ENCODE data around the gene GAS2L3.

DNA sequence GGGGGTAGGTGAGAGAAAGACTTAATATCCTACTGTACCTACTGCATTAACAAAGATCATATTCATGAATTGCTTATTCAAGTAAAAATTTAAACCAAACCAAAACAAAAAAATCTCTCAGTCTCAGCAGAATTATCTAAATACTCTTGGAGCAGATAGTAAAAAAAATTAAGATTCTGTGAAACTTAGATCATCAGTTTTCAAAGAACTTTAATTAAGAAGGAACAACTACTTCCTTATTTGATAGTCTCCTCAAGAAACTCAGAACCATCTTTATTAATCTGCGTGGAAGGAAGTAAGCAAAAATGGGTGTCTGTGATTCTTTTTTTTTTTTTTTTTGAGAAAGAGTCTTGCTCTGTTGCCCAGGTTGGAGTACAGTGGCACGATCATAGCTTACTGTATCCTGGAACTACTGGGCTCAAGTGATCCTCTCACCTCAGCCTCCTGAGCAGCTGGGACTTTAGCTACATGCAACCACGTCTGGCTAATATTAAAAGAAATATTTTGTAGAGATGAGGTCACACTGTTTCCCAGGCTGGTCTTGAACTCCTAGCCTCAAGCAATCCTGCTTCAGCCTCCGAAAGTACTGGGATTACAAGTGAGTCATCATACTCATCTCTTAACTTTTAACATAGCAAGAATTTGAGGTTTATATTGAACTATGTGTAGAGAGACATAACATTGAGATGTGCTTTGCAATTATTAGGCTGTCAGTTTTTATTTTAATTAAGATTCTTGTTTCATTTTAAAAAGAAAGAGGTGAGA is 37.4 kb downstream of the GAS2L3 start:
- TF ChIP-seq EZH2 (IDR thresholded peaks at IDR 0.05) (no peak), ATF3 (IDR thresholded peaks at IDR 0.05) (no peak), CTCF (IDR thresholded peaks at IDR 0.05 in 2 of 3, conservative IDR thresholded peaks at IDR 0.05 in 1 of 3; ENCODE audit: borderline replicate concordance in 1 of 3, insufficient read depth in 1 of 3, low read depth in 2 of 3, low read length in 2 of 3) (no peak), SP1 (IDR thresholded peaks at IDR 0.05; ENCODE audit: low read depth) (no peak), ZFX (IDR thresholded peaks at IDR 0.05) (no peak), POLR2A (IDR thresholded peaks at IDR 0.05; ENCODE audit: borderline replicate concordance, extremely low read depth, insufficient read depth, insufficient read length) (no peak), ZNF274 (IDR thresholded peaks at IDR 0.05; ENCODE audit: low read depth, low read length) (no peak), EZH2phosphoT487 (IDR thresholded peaks at IDR 0.05; ENCODE audit: borderline replicate concordance) (no peak), RAD21 (IDR thresholded peaks at IDR 0.05; ENCODE audit: low read depth) (no peak), POLR2AphosphoS5 (IDR thresholded peaks at IDR 0.05; ENCODE audit: low read depth, low read length) (no peak), CEBPB (IDR thresholded peaks at IDR 0.05; ENCODE audit: low read depth) (no peak), SIN3A (IDR thresholded peaks at IDR 0.05; ENCODE audit: low read depth) (no peak)
